ENCODE measurements around the gene TTC3. TPM values are rescaled to one million over a fixed set of nuclear protein-coding genes. Genes with fewer than 3 reads are reported as not detected.
"Not testable (repeated sequence)": the region's sequence is repeated elsewhere in the genome, so short reads cannot be mapped to it uniquely, and the experiment has no call there.

Gene TTC3
- total RNA-seq, 2 experiments from 2014 or later, result 53.7 to 53.8 TPM

GRCh38 chr21:37044643-37045042 lies 28.4 kb upstream of the TTC3 start:
- peaks cover 4% of the 10 kb centered on the region for H3K27me3 Mint-ChIP-seq (ENCODE audit: low read depth)
- H3K27ac Mint-ChIP-seq, result no peak overlapping the region
- intact Hi-C loops (cut with micrococcal nuclease), result no loop called here
- H3K4me3 Mint-ChIP-seq, result no peak overlapping the region
- H3K36me3 Mint-ChIP-seq (ENCODE audit: low read depth), result no peaks in the 10 kb centered on the region
- H3K9me3 Mint-ChIP-seq, result no peaks in the 10 kb centered on the region
- DNase-seq, result no peak
- peaks cover 8% of the 10 kb centered on the region for H3K4me1 Mint-ChIP-seq (ENCODE audit: low read depth)
- CTCF ChIA-PET, result interaction anchor here (0.6 to 0.7 kb wide), 2 partner anchors 249 to 510 kb away, joined by 3 read pairs; no protein-coding TSS in a partner anchor

- H3K27ac Mint-ChIP-seq, result no peak overlapping the region
- H3K4me3 Mint-ChIP-seq, result no peak overlapping the region
- H3K9me3 Mint-ChIP-seq, result no peaks in the 10 kb centered on the region
- peak; percentile 6 for DNase-seq
- CTCF ChIA-PET, result interaction anchor here (0.6 to 1.1 kb wide), 2 partner anchors 39 to 510 kb away, joined by 3 read pairs; no protein-coding TSS in a partner anchor
- peaks cover 8% of the 10 kb centered on the region for H3K4me1 Mint-ChIP-seq (ENCODE audit: low read depth)
- peaks cover 4% of the 10 kb centered on the region for H3K27me3 Mint-ChIP-seq (ENCODE audit: low read depth)
- intact Hi-C loops (cut with micrococcal nuclease), result no loop called here
- H3K36me3 Mint-ChIP-seq (ENCODE audit: low read depth), result no peaks in the 10 kb centered on the region
Measured at GRCh38 chr21:37045149-37045548, 27.9 kb upstream of the TTC3 start.

- Mint-ChIP-seq H3K27ac (no peak overlapping the region), H3K4me1 (ENCODE audit: low read depth) (peaks cover 8% of the 10 kb centered on the region), H3K36me3 (ENCODE audit: low read depth) (no peaks in the 10 kb centered on the region), H3K4me3 (no peak overlapping the region), H3K9me3 (no peaks in the 10 kb centered on the region), H3K27me3 (ENCODE audit: low read depth) (peaks cover 4% of the 10 kb centered on the region)
- no peak for DNase-seq
- CTCF ChIA-PET, result interaction anchor here (1.1 kb wide), 1 partner anchor 38 kb away, joined by 3 read pairs; no protein-coding TSS in a partner anchor
- intact Hi-C loops (cut with micrococcal nuclease), result no loop called here
Measured at GRCh38 chr21:37045556-37045955, 27.5 kb upstream of the TTC3 start.

GRCh38 chr21:37047079-37047478 lies 26.0 kb upstream of the TTC3 start:
- H3K36me3 Mint-ChIP-seq (ENCODE audit: low read depth), result no peaks in the 10 kb centered on the region
- peaks cover 4% of the 10 kb centered on the region for H3K27me3 Mint-ChIP-seq (ENCODE audit: low read depth)
- intact Hi-C loops (cut with micrococcal nuclease), result no loop called here
- DNase-seq, result no peak
- H3K4me1 Mint-ChIP-seq (ENCODE audit: low read depth), result peaks cover 8% of the 10 kb centered on the region
- H3K4me3 Mint-ChIP-seq, result no peak overlapping the region
- CTCF ChIA-PET, result interaction anchor here (0.6 kb wide), 1 partner anchor 626 kb away, joined by 3 read pairs; no protein-coding TSS in a partner anchor
- H3K9me3 Mint-ChIP-seq, result no peaks in the 10 kb centered on the region
- H3K27ac Mint-ChIP-seq, result no peak overlapping the region

- H3K27me3 Mint-ChIP-seq (ENCODE audit: low read depth); H3K9me3 Mint-ChIP-seq; H3K36me3 Mint-ChIP-seq (ENCODE audit: low read depth); DNase-seq; H3K27ac Mint-ChIP-seq; intact Hi-C loops (cut with micrococcal nuclease); H3K4me1 Mint-ChIP-seq (ENCODE audit: low read depth); H3K4me3 Mint-ChIP-seq: not testable (repeated sequence)
- CTCF ChIA-PET, result interaction anchor here (0.9 kb wide), 1 partner anchor 40 kb away, joined by 3 read pairs; no protein-coding TSS in a partner anchor
Measured at GRCh38 chr21:37049741-37050140, 23.3 kb upstream of the TTC3 start.

- H3K36me3 Mint-ChIP-seq (ENCODE audit: low read depth), result no peaks in the 10 kb centered on the region
- H3K27me3 Mint-ChIP-seq (ENCODE audit: low read depth), result no peaks in the 10 kb centered on the region
- DNase-seq, result no peak
- H3K4me1 Mint-ChIP-seq (ENCODE audit: low read depth), result no peaks in the 10 kb centered on the region
- no peak overlapping the region for H3K4me3 Mint-ChIP-seq
- no peak overlapping the region for H3K27ac Mint-ChIP-seq
- intact Hi-C loops (cut with micrococcal nuclease), result no loop called here
- H3K9me3 Mint-ChIP-seq, result no peaks in the 10 kb centered on the region
- CTCF ChIA-PET, result no interaction called here
Measured at GRCh38 chr21:37055271-37055855, 17.7 kb upstream of the TTC3 start.

GRCh38 chr21:37057614-37058013 lies 15.4 kb upstream of the TTC3 start:
- H3K4me3 Mint-ChIP-seq, result no peak overlapping the region
- H3K27ac Mint-ChIP-seq, result no peak overlapping the region
- DNase-seq, result no peak
- intact Hi-C loops (cut with micrococcal nuclease), result no loop called here
- no peaks in the 10 kb centered on the region for H3K27me3 Mint-ChIP-seq (ENCODE audit: low read depth)
- CTCF ChIA-PET, result no interaction called here
- H3K9me3 Mint-ChIP-seq, result no peaks in the 10 kb centered on the region
- H3K4me1 Mint-ChIP-seq (ENCODE audit: low read depth), result no peaks in the 10 kb centered on the region
- H3K36me3 Mint-ChIP-seq (ENCODE audit: low read depth), result no peaks in the 10 kb centered on the region

GRCh38 chr21:37058261-37058660 lies 14.8 kb upstream of the TTC3 start:
- Mint-ChIP-seq H3K4me3 (no peak overlapping the region), H3K9me3 (no peaks in the 10 kb centered on the region), H3K27me3 (ENCODE audit: low read depth) (no peaks in the 10 kb centered on the region), H3K36me3 (ENCODE audit: low read depth) (no peaks in the 10 kb centered on the region), H3K27ac (no peak overlapping the region), H3K4me1 (ENCODE audit: low read depth) (no peaks in the 10 kb centered on the region)
- CTCF ChIA-PET, result no interaction called here
- intact Hi-C loops (cut with micrococcal nuclease), result no loop called here
- no peak for DNase-seq

GRCh38 chr21:37059181-37059580 lies 13.9 kb upstream of the TTC3 start:
- intact Hi-C loops (cut with micrococcal nuclease), result no loop called here
- CTCF ChIA-PET, result no interaction called here

GRCh38 chr21:37060296-37060695 lies 12.8 kb upstream of the TTC3 start:
- peak; percentile 40 for DNase-seq
- intact Hi-C loops (cut with micrococcal nuclease), result no loop called here
- Mint-ChIP-seq H3K27ac (no peak overlapping the region), H3K27me3 (ENCODE audit: low read depth) (no peaks in the 10 kb centered on the region), H3K9me3 (no peaks in the 10 kb centered on the region), H3K4me3 (no peak overlapping the region), H3K4me1 (ENCODE audit: low read depth) (no peaks in the 10 kb centered on the region), H3K36me3 (ENCODE audit: low read depth) (peaks cover 5% of the 10 kb centered on the region)
- CTCF ChIA-PET, result no interaction called here

More at GRCh38 chr21:37059181-37059580, 13.9 kb upstream of the TTC3 start:
- Mint-ChIP-seq H3K27me3 (ENCODE audit: low read depth) (no peaks in the 10 kb centered on the region), H3K4me3 (no peak overlapping the region), H3K9me3 (no peaks in the 10 kb centered on the region), H3K4me1 (ENCODE audit: low read depth) (no peaks in the 10 kb centered on the region), H3K27ac (no peak overlapping the region), H3K36me3 (ENCODE audit: low read depth) (no peaks in the 10 kb centered on the region)
- no peak for DNase-seq

- no peak for DNase-seq
- Mint-ChIP-seq H3K4me1 (ENCODE audit: low read depth) (no peaks in the 10 kb centered on the region), H3K27ac (no peak overlapping the region), H3K27me3 (ENCODE audit: low read depth) (no peaks in the 10 kb centered on the region), H3K4me3 (no peak overlapping the region), H3K36me3 (ENCODE audit: low read depth) (peaks cover 7% of the 10 kb centered on the region), H3K9me3 (no peaks in the 10 kb centered on the region)
- intact Hi-C loops (cut with micrococcal nuclease), result no loop called here
- CTCF ChIA-PET, result no interaction called here
Measured at GRCh38 chr21:37061926-37062592, 11.0 kb upstream of the TTC3 start.

- CTCF ChIA-PET, result no interaction called here
Measured at GRCh38 chr21:37062593-37062935, 10.5 kb upstream of the TTC3 start.

GRCh38 chr21:37063433-37063832 lies 9.6 kb upstream of the TTC3 start:
- intact Hi-C loops (cut with micrococcal nuclease), result no loop called here
- Mint-ChIP-seq H3K27me3 (ENCODE audit: low read depth) (no peaks in the 10 kb centered on the region), H3K36me3 (ENCODE audit: low read depth) (peaks cover 10% of the 10 kb centered on the region), H3K9me3 (no peaks in the 10 kb centered on the region), H3K4me3 (no peak overlapping the region), H3K27ac (no peak overlapping the region), H3K4me1 (ENCODE audit: low read depth) (no peaks in the 10 kb centered on the region)
- CTCF ChIA-PET, result no interaction called here
- no peak for DNase-seq

More at GRCh38 chr21:37062593-37062935, 10.5 kb upstream of the TTC3 start:
- intact Hi-C loops (cut with micrococcal nuclease), result no loop called here
- Mint-ChIP-seq H3K36me3 (ENCODE audit: low read depth) (peaks cover 9% of the 10 kb centered on the region), H3K27ac (no peak overlapping the region), H3K27me3 (ENCODE audit: low read depth) (no peaks in the 10 kb centered on the region), H3K4me1 (ENCODE audit: low read depth) (no peaks in the 10 kb centered on the region), H3K9me3 (no peaks in the 10 kb centered on the region), H3K4me3 (no peak overlapping the region)
- DNase-seq, result no peak
